Loucy (cell line): ENCODE results near the gene MAPKAP1.

Experiments used
- H2AFZ ChIP-seq: fragments of 200-600 bp; sonication (generic); 2 replicates; pipeline ENCODE4 v1.6.0; 2016; ENCODE audit warnings: antibody characterized with exemption, mild to moderate bottlenecking, low read length, moderate library complexity
- H3F3A ChIP-seq: fragments of 200-600 bp; 2 replicates; pipeline ENCODE4 v1.6.0; 2016; ENCODE audit warnings: antibody characterized with exemption, low read depth, mild to moderate bottlenecking
- H3K27me3 ChIP-seq: fragments of 200-600 bp; sonication (generic); 2 replicates; pipeline ENCODE4 v1.6.1; 2014; ENCODE audit warnings: low read length, mild to moderate bottlenecking; ENCODE audit not compliant: insufficient read depth, poor library complexity, severe bottlenecking
- H3K36me3 ChIP-seq: fragments of 200-600 bp; sonication (generic); 2 replicates; pipeline ENCODE4 v1.6.1; 2016; ENCODE audit warnings: low read length; ENCODE audit not compliant: insufficient read depth
- H3K4me1 ChIP-seq: fragments of 200-600 bp; sonication (generic); 2 replicates; pipeline ENCODE4 v1.5.1; 2014; ENCODE audit warnings: low read length, mild to moderate bottlenecking; ENCODE audit not compliant: insufficient read depth, poor library complexity, severe bottlenecking
- H3K4me2 ChIP-seq: fragments of 200-600 bp; sonication (generic); 2 replicates; pipeline ENCODE4 v1.6.0; 2014; ENCODE audit warnings: antibody characterized with exemption, low read length, low read depth, mild to moderate bottlenecking; ENCODE audit not compliant: poor library complexity, severe bottlenecking
- H3K4me3 ChIP-seq: fragments of 200-600 bp; sonication (generic); 2 replicates; pipeline ENCODE4 v1.5.1; 2014; ENCODE audit warnings: low read length, mild to moderate bottlenecking, mixed read lengths; ENCODE audit not compliant: poor library complexity, severe bottlenecking
- H3K79me2 ChIP-seq: fragments of 200-600 bp; sonication (generic); 2 replicates; pipeline ENCODE4 v1.6.1; 2014; ENCODE audit warnings: low read length; ENCODE audit not compliant: insufficient read depth
- H3K9ac ChIP-seq: fragments of 200-600 bp; sonication (generic); 2 replicates; pipeline ENCODE4 v1.6.0; 2014; ENCODE audit warnings: mild to moderate bottlenecking, low read depth, low read length, moderate library complexity; ENCODE audit not compliant: poor library complexity, severe bottlenecking
- H3K9me2 ChIP-seq: fragments of 200-600 bp; sonication (generic); replicated peaks from 2 replicates; pipeline ENCODE4 v1.6.1; 2016; ENCODE audit warnings: low read depth, low read length, mixed read lengths
- H3K9me3 ChIP-seq: fragments of 200-600 bp; sonication (generic); 2 replicates; pipeline ENCODE4 v1.6.1; 2014; ENCODE audit warnings: mild to moderate bottlenecking, antibody characterized with exemption, low read length, low read depth; ENCODE audit not compliant: insufficient read depth
- H4K20me1 ChIP-seq: fragments of 200-600 bp; sonication (generic); 2 replicates; pipeline ENCODE4 v1.6.0; 2014; ENCODE audit warnings: antibody characterized with exemption, low read length, mild to moderate bottlenecking; ENCODE audit not compliant: insufficient read depth, poor library complexity, severe bottlenecking
- CTCF ChIP-seq: fragments of 200-600 bp; sonication (generic); conservative IDR thresholded peaks from 2 replicates; pipeline ENCODE4 v1.5.1; 2014; ENCODE audit warnings: mild to moderate bottlenecking, antibody characterized with exemption, low read length
- EZH2phosphoT487 ChIP-seq: fragments of 200-600 bp; IDR thresholded peaks from 2 replicates; pipeline ENCODE4 v1.6.1; 2018; ENCODE audit warnings: antibody characterized with exemption, mild to moderate bottlenecking, moderate library complexity, borderline replicate concordance

The MAPKAP1 gene

GRCh38 chr9:125534971-125535701 is 171.9 kb downstream of the MAPKAP1 start:
- H3K9me2 ChIP-seq: no peaks in the 10 kb centered on the region
- no peaks in the 10 kb centered on the region for H3F3A ChIP-seq
- no peak overlapping the region for H3K9ac ChIP-seq
- H3K4me3 ChIP-seq: no peak overlapping the region
- H3K4me1 ChIP-seq: peaks cover under 1% of the 10 kb centered on the region
- no peaks in the 10 kb centered on the region for H3K27me3 ChIP-seq
- TF ChIP-seq EZH2phosphoT487: no peak
- no peak for TF ChIP-seq CTCF
- H3K9me3 ChIP-seq: no peaks in the 10 kb centered on the region
- H3K4me2 ChIP-seq: no peak overlapping the region
- no peaks in the 10 kb centered on the region for H3K79me2 ChIP-seq
- H2AFZ ChIP-seq: no peak overlapping the region
- H4K20me1 ChIP-seq: no peaks in the 10 kb centered on the region
- 0 out of 2 replicates have a peak, but pooled peaks cover 7% of the 10 kb centered on the region for H3K36me3 ChIP-seq

DNA sequence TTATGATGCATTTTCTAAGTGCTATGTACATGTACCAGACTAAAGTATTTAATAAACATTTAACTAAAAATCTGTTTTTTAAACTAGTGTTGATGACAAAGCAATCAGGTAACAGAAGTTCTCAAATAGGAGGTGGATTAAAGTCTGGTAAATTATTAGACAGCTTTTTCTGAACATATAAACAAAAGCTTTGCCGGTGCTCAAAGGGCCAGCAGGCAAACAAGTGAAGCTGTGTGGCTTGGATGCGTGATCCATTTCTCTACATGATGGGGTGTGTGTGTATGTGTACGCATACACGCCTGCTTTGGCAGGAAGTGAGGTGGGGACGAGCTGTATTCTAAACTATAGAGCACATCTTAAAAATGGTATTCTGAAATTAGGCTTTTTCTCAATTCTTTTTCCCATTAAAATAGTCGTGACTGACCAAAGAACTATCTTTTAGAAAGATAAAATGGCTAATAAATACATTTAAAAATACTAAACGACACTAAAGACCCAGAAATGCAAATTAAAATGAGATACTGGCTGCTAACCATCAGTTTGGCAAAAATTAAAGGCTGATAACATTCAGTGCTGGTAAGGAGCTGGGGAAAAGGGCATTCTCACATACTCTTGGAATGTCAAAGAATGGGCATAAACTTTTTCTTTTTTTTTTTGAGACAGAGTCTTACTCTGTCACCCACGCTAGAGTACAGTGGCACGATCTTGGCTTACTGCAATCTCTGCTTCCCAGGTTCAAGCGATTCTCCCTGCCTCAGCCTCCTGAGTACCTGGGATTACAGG is 174.0 kb downstream of the MAPKAP1 start:
- no peak for TF ChIP-seq EZH2phosphoT487
- TF ChIP-seq CTCF: no peak
- Histone ChIP-seq H2AFZ (no peak overlapping the region), H3K4me1 (peaks cover 9% of the 10 kb centered on the region), H4K20me1 (no peaks in the 10 kb centered on the region), H3K9me2 (no peaks in the 10 kb centered on the region), H3K4me3 (no peak overlapping the region), H3K4me2 (no peak overlapping the region), H3K27me3 (no peaks in the 10 kb centered on the region), H3F3A (no peaks in the 10 kb centered on the region), H3K79me2 (no peaks in the 10 kb centered on the region), H3K36me3 (0 out of 2 replicates have a peak, but pooled peaks cover 2% of the 10 kb centered on the region), H3K9ac (no peak overlapping the region), H3K9me3 (no peaks in the 10 kb centered on the region)

DNA sequence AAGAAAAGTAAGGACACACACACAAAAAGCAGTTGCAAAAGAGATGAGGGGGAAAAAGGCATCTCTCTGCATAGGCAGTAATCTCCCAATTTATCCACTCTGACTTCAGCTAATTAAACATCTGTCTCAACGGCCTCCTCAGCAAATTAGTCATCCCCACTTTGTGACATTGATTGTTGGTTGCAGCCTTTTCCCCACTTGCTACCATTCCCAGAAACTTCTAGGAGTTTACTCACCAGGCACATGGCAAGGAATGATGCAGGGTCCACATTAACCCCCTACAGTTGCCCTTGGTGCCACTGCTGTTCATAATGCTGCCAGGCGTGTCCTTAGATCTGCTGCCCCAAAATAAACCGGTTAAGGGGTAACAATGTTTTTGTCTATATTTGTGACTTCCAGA is 174.6 kb downstream of the MAPKAP1 start:
- TF ChIP-seq CTCF (no peak), EZH2phosphoT487 (no peak)
- Histone ChIP-seq H3K9ac (no peak overlapping the region), H2AFZ (no peak overlapping the region), H4K20me1 (no peaks in the 10 kb centered on the region), H3K9me3 (no peaks in the 10 kb centered on the region), H3K79me2 (no peaks in the 10 kb centered on the region), H3K36me3 (no peaks in the 10 kb centered on the region), H3K4me2 (no peak overlapping the region), H3K4me1 (peaks cover 9% of the 10 kb centered on the region), H3K27me3 (no peaks in the 10 kb centered on the region), H3K9me2 (no peaks in the 10 kb centered on the region), H3F3A (no peaks in the 10 kb centered on the region), H3K4me3 (no peak overlapping the region)
